HG03457 (cell line): ENCODE results near the gene IQCK.

ENCODE experiments used
- ATAC-seq: cut with Tn5 transposase; IDR thresholded peaks from one replicate; pipeline ENCODE4 v1.9.1; 2021; ENCODE audit warnings: moderate number of reproducible peaks; ENCODE audit not compliant: unreplicated experiment

Gene IQCK

DNA sequence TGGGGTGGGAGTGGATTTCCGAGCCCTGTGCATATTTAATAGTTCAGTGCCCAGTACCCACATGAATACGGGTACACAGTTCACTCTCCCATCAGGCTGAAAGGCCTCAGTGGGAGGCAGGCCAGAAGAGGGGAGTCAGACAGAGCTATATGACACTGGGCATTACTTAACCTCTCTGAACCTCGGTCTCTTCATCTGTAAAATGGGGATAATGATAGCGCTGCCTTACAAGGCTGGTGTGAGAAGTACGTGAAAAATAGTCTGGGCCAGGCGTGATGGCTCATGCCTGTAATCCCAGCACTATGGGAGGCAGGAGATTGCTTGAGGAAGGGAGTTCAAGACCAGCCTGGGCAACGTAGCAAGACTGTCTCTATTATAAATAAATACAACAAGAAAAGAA, 163.0 kb downstream of the IQCK start:
- ATAC-seq: no peak

DNA sequence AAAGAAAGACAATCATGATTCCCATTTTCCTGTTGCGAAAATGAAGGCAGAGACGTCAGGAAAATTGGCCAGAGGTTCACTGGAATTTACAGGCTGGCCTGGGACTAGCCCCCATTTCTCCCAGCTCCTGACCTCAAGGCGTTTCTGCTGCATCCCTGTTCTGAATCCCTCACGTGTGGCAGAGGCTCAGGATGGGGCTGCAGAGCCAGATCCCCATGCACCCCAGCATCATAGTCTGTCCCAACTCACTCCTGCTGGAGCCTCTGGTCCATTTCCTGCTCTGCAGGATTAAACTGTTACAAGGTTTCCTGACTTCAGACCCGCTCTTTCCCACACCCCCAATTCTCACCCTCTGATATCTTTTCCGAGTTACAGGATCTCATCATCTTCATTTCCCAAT, 163.7 kb downstream of the IQCK start:
- no peak for ATAC-seq

DNA sequence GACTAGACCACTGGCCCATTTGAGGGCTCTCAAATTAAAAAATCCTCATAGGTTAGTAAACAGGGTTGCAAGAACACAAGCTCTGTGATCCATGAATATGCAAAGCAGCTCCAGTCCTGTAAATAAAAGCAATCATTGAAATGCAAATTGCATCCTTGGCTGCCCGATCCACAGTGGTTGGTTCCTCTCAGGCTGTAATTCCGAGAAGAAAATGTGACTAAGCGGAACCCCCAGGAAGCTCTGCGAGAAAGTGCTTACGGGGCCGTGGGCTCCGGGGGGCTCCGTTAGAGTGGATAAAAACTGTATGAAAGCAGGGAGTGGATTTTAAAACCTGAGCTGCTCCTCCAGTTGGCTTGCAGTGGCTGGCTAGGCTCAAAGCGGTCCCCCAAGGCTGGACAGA, 164.1 kb downstream of the IQCK start:
- ATAC-seq: no peak

DNA sequence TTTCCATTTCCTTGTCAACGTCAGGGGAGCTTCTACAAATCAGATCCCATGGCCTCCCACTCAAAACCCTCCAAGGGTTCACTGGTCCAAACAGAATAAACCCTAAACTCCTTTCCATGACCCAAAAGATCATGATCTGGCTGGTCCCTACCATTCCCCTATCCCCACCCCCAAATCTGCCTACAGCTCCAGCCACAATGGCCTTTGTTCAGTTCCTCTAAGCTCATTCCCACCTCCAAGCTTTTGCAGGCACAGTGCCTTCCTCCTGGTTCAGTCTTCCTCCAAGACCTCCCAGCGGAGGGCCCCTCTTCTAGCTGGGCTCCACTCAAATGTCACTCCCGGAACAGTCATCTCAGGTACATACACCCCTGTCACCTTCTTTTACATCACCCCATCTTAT, 164.6 kb downstream of the IQCK start:
- no peak for ATAC-seq

DNA sequence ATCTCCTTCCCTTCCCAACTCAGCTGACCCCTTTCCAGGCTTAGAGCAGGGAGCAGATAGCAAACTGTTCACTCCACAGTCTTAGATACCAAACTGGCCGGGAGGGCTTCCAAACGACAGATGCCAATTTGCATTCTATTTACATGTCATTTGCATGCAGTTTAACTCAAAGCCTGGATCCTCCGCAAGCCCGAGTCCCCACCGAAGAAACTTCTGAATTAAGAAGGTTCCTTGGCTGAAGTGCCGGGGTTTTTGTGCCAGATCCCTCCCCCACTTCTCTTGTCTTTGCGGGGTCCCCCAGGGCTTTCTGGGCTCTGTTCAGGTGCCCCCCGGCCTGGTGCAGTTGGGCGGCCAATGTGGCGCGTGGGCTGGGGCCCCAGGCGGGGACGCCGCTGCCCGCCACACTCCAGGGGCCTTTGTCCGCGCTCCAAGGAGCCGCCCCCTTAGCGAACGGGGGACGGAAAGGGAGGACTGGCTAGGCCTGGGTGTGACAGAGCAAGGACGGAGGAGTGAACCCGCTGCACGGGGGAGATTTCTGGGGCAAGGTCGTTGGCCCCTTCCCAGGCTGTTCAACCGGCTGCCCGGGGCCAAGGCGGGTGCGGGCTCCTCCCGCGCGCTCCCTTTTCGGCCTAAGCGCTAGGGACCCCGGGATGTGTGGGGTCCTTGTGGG, 165.4 kb downstream of the IQCK start:
- ATAC-seq: no peak

DNA sequence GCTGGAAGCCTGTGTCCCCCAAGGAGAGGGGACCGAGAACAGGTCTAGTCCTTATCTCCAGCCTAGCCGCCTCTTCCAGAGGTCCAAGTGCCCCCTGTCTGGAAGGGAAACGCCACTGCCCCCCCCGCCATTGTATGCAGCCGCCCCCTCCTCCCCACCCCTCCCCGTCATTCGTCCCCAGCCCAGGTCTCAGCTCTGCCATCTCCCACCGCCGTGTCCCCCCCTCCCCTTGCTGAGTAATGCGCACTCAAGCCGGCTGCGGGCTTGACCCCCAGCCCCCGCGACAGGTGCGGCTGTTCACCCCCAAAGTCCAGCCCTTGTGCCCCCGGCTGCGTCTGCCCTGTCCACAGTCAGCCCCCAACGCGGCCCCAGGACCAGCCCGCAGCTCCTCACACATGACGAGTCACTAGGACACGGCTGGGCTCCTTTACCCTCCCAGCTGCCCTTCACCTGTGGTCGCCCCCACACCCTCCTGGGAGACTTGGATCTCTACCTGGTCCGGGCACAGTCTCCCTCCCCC, 166.0 kb downstream of the IQCK start:
- no peak for ATAC-seq

DNA sequence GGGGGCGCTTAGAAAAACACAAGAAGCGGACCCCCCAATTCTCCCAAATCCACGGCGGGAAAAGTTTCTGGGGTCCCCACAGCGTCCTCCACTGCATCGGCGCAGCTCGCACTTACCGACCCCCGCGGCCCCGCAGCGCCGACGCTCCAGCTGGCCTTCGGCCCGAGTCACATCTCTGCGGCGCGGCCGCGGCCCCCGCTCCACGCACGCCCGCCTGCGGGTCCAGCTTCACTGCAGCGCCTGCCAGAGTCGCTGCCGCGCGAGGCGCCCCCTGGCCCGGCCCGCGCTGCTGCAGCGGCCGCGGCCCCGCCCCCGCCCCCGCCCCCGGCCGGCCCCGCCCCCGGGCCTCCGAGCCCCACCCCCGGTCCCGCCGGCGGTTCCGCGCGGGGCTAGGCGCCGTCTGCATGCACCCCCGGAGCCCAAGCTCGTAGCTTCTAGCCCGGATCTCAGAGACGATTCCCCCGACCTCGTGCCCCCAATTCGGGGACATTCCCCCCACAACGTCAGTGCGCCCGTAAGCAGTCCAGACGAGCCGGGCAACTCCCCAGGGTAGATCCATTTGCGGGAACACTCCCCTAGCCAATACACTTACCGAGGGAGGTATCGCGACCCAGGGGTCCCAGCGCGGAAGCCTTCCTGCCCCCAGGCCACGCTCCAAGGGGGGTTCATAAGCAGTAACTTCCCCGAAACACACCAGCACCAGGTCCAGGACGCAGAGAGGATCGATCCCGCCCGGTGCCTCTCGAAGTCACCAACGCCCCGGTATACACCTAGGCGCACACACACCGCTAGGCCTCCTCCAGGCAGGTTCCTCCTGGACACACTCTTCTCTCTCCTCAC, 166.8 kb downstream of the IQCK start, which contains the start of gene GPRC5B:
GPRC5B (minus strand) TSS at position 238 of the 840 bp plus-strand sequence. CDS start 12,003 bp downstream, outside the sequence.
- ATAC-seq: no peak

DNA sequence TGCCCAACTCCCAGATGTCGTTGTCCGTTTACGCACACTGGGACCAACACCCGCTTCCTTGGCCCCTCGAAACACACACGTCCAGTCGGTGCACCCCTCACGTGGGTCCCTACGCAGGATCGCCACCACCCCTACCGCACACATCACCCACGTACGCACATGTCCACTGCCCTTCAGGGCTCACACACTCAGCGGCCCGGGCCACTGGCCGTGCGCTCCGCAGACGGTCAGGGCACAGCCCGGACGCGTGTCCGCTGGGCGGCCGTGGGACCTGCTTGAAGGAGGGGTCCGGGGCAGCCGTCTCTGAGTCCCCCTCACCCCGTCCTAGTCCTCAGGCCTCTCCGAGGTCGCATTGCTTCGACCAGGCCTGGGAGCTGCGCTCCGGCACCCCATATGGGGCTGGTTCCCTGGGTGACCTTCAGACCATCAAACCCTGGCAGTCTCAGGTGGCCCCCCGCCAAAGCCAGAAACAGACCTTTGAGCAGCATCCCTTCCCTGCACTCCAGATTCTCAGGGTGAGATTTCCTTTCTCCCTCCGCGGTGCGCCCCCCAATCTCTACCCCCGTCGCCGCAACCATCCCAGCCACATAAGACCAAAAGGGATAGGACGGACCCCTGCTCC, 167.5 kb downstream of the IQCK start:
- no peak for ATAC-seq

DNA sequence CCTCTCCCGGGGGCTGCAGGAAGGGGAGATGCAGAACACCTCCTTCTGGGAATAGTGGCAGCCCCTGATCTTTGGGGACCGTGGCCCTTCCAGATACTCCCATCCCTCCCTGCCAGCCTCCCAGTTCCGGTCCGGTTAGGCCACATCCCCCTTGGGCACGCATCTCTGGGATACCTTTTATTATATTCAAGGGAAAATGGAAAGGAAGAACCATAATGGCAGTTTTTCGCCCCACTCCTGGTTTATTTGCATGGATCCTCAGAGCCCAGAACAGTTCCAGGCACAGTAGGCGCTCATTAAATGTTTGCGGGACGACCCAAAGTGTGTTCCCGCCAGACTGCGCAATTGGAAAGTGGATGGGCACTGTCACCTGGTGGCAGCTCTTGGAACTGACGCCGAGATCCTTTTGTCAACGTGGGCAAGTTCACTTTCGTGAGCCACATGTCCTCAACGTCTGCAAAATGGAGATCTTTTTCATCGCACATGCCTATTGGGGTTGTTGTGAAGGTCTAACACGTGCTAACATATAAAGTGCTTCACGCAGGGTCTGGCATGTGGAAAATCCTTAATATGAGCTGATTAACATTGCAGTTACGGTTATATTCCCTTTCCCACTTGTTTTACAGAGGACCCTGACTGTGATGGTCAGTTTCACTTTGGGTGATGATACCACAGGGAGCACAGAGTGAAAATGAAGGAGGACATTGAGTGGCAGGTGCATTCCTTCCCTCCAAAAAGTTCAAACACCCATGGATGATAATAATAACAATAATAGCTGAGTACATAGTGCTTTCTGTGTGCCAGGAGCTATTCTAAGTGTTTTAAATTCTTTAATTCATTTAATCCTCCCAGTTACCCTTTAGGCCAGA, 168.2 kb downstream of the IQCK start:
- no peak for ATAC-seq

DNA sequence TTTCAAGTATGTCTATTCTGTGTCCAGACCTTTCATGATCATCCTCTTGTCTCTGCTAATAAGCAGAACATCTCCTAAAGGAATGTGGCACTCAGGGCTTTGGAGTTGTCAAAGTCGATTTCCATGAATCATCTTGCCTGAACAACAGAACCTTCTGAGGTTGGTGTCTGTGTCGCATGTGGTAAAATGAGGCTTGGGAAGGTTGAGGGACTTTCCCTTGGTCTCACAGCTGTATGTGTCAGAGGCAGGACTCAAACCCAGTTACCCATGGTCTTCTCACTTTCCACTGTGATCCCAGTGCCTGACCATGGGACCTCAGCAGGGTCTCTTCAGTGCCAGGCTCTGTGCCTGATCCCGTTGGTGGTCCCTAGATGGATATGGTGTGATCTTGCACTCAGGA, 170.8 kb downstream of the IQCK start:
- no peak for ATAC-seq

DNA sequence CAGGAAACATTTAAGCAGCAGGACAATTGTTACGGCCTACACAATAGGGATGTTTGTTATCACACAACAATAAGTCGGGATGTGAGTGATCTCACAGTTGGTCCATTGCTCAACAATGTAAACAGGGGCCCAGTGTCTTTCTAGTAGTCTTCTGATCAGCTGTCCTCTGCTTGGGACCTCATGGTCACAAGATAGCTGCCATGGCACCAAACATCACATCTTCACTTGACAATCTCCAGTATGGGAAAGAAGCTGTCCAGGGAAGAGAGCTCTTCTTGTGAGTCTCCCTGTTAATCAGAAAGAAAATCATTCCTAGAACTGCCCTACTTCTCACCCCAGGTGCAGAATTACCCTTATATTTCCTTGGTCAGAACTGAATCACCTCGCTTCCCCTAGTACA, 172.8 kb downstream of the IQCK start:
- no peak for ATAC-seq

DNA sequence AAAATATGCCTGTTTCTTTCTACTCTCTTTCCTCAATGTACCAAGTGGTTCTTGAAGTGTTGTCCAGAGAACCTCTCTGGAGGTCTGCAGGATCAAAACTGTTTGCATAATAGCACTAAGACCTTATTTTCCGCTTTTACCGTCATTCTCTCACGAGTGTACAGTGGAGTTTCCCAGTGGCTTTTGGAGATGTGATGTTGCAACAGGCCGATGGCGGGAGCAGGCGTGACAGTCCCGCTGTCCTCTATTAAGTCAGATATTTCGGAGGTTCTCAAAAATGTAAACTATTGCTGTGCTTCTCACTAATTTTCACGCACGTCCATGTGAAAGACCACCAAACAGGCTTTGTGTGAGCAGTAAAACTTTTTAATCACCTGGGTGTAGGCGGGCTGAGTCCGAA, 174.8 kb downstream of the IQCK start:
- ATAC-seq: no peak

DNA sequence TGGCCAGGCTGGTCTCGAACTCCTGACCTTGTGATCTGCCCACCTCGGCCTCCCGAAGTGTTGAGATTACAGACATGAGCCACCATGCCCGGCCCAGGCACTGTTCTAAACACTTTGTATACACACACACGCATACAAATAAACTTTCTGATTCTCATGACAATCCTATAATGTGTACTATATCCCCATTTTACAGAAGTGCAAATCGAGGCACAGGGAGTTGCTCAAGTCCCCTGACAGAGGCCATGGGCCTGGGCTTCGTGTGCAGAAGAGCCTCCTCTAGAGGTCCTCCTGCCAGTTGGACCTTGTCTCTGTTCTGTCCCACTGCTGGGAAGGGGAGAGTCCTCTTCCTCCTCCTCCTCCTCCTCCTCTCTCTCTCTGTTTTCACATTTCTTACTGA, 176.5 kb downstream of the IQCK start:
- no peak for ATAC-seq

DNA sequence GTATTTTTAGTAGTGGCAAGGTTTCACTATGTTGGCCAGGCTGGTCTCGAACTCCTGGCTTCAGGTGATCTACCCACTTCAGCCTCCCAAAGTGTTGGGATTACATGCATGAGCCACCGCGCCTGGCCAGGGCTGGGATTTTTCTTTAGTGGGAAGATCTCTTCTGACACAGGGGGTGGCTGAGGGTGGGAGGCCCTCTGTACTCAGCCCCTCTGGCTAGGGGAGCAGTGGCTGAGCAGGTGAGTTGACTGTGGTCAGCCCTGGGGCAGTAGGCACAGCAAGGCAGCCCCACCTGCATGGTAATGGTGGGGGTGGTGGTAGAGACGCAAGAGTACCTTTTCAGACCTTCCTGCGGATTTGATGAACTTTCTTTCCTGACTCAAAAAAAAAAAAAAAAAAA, 178.9 kb downstream of the IQCK start:
- no peak for ATAC-seq

DNA sequence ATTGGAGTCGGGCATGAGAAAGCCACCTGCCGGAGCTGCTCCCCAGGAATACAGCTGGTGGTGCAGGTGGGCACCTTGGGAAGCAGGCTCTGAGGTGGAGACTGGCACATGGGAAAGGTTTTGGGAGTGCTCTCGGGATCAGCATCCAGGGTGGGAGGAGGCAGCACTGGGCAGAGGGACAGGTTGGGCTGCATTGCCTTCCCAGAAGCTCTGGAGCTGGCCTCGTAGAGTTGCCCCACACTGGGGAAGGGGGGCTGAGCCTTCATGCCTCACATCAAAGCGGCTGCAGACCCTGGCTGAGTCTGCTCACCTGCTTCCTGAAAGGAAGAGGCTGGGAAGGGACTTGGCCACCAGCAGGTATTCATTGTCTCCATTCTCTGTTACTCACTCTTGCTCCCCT, 180.1 kb downstream of the IQCK start:
- ATAC-seq: no peak

DNA sequence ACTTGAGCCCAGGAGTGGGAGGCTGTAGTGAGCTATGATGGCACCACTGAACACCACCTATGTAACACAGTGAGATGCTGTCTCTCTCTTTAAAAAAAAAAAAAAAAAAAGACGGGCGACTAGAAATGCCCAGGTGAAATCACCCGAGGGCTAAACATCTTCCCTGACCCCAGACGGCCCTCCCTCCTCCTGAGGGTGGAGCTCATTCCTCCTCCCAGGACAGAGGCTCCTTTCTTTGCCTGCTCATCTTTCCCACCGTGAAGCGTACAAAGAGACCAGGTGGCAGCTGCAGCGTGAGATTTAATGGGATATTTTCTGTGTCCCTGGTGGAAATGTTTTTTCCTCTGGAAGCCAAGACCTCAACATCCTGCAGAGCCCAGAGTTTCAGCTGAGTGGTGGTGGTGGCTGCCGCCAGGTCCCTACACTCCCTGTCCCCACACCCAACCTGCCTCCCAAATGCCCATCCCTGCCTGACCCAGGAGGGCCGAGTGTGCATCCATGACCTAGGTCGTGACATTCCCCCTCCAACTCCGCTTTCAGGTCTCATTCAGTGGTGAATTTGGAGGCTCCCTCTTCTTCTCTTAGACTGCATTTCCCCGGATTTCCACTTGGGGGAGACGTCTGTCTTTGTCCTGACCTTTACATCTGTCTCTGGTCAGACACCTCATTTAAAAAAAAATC, 181.0 kb downstream of the IQCK start:
- no peak for ATAC-seq

DNA sequence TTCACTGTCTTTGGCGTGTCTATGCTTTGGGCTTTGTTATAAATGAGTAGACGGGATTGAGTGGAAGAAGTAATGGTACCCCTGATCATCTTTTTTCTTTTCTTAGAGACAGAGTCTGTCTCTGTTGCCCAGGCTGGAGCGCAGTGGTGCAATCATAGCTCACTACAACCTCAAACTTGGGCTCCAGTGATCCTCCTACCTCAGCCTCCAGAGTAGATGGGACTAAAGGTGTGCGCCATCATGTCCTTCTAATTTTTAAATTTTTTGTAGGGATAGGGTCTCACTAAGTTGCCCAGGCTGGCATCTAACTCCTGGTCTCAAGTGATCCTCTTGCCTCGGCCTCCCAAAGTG, 181.5 kb downstream of the IQCK start:
- no peak for ATAC-seq

DNA sequence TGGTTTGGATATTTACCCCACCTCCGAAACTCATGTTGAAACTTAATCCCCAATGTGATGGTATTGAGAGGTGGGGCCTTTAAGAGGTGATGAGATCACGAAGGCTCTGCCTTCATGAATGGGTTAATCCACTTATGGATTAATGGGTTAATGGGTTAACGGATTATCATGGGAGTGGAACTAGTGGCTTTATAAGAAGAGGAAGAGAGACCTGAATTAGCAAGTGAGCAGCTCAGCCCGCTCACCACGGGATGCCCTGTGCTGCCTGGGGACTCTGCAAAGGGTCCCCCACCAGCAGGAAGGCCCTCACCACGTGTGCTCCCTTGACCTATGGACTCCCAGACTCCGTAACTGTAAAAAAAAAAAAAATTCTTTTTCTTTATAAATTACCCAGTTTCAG, 183.1 kb downstream of the IQCK start:
- ATAC-seq: no peak

DNA sequence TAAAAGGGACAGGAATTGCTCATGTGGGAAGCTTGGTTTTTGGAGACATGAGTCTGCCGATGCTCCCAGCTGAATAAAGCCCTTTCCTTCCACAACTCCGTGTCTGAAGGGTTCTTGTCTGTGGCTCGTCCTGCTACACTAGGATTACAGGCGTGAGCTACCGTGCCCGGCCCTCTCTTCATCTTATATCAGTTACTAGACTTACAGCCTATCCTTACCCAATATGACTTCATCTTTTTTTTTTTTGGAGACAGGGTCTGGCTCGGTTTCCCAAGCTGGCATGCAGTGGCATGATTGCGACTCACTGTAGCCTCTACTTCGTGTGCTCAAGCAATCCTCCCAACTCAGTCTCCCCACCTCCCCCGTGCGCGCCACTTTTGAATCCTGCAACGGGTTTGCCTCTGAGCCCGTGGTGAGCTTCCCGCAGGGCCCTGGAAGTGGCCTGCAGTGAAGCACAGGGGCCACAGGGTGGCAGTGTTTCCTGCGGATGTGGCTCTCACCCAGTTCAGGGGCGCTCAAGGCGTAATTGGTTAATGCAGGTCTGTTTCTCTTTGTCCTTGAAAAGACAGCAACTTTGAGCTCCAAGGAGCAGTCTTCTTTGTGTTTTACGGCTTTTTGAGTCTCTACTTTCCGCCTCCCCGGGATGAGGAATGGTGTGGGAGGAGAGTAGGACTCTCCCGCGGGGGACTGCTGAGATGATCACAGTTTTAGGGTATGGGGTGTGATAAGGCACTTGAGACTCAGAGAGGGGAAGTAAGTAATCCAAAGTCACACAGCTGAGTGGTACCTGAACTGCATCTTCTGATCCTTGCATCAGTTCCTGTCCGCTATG, 189.3 kb downstream of the IQCK start:
- ATAC-seq: no peak
